HL-60 (cell line): ENCODE results near the gene MYG1.

Experiments used
- DNase-seq, 2 experiments: peaks; one replicate each; pipeline ENCODE4 v3.0.0-alpha.2; 2010 to 2020; ENCODE audit warnings: low read depth in 1 of 2, low spot score in 1 of 2
- H3K27ac ChIP-seq: fragments of 250-450 bp; sonication (Bioruptor Pico); replicated peaks from 2 replicates; pipeline ENCODE4 v1.5.1; 2020; ENCODE audit warnings: mild to moderate bottlenecking, moderate library complexity
- H3K27me3 ChIP-seq: fragments of 250-450 bp; sonication (Bioruptor Pico); 2 replicates; pipeline ENCODE4 v1.5.1; 2021; ENCODE audit warnings: mild to moderate bottlenecking, moderate library complexity; ENCODE audit not compliant: insufficient read depth, poor library complexity, severe bottlenecking
- H3K4me3 ChIP-seq: replicated peaks from 2 replicates; pipeline ENCODE4 v1.5.1; 2011; ENCODE audit warnings: mild to moderate bottlenecking, control low read depth, low read length; ENCODE audit not compliant: insufficient read depth
- GABPA ChIP-seq: IDR thresholded peaks from 2 replicates; pipeline ENCODE4 v1.6.1; 2012; ENCODE audit warnings: low read depth
- POLR2AphosphoS5 ChIP-seq: IDR thresholded peaks from 2 replicates; pipeline ENCODE4 v1.6.1; 2012; ENCODE audit warnings: low read depth
- SPI1 ChIP-seq: IDR thresholded peaks from 2 replicates; pipeline ENCODE4 v1.6.1; 2012; ENCODE audit warnings: low read depth, mild to moderate bottlenecking, borderline replicate concordance
- TF ChIP-seq, protein P1 (sequence below): IDR thresholded peaks from one replicate; pipeline ENCODE4 v1.5.1; 2011; ENCODE audit warnings: low read length, control low read depth, inconsistent platforms; ENCODE audit not compliant: insufficient read depth
- TF ChIP-seq, protein P2 (sequence below): IDR thresholded peaks from 2 replicates; pipeline ENCODE4 v1.6.1; 2012; ENCODE audit warnings: low read depth; ENCODE audit not compliant: insufficient replicate concordance

The MYG1 gene

DNA sequence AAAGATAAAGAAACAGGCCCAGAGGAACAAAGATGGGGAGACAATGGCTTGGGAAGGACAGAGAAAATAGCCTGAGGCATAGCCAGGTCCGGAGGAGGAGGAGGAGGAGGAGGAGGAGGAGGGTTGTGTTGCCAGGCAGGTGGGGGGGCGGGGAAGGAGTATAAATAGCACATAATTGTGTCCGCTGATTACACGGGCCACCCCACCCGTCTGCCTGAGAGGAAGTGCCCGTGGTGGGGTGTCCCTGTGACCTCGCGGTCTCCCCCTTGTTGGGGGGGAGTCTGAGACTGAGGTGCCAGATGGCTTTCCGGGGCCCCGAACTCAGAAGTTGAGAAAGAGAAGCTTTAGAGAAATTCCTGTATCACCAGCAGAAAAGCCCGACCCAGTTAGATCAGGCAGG lies 38.5 kb downstream of the MYG1 start:
- no peak overlapping the region for H3K4me3 ChIP-seq
- H3K27ac ChIP-seq, result no peak overlapping the region
- H3K27me3 ChIP-seq, result peaks cover 15% of the 10 kb centered on the region
- TF ChIP-seq, protein P1, sequence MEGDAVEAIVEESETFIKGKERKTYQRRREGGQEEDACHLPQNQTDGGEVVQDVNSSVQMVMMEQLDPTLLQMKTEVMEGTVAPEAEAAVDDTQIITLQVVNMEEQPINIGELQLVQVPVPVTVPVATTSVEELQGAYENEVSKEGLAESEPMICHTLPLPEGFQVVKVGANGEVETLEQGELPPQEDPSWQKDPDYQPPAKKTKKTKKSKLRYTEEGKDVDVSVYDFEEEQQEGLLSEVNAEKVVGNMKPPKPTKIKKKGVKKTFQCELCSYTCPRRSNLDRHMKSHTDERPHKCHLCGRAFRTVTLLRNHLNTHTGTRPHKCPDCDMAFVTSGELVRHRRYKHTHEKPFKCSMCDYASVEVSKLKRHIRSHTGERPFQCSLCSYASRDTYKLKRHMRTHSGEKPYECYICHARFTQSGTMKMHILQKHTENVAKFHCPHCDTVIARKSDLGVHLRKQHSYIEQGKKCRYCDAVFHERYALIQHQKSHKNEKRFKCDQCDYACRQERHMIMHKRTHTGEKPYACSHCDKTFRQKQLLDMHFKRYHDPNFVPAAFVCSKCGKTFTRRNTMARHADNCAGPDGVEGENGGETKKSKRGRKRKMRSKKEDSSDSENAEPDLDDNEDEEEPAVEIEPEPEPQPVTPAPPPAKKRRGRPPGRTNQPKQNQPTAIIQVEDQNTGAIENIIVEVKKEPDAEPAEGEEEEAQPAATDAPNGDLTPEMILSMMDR, result no peak
- TF ChIP-seq SPI1 (no peak), GABPA (no peak), POLR2AphosphoS5 (no peak)
- TF ChIP-seq, protein P2, sequence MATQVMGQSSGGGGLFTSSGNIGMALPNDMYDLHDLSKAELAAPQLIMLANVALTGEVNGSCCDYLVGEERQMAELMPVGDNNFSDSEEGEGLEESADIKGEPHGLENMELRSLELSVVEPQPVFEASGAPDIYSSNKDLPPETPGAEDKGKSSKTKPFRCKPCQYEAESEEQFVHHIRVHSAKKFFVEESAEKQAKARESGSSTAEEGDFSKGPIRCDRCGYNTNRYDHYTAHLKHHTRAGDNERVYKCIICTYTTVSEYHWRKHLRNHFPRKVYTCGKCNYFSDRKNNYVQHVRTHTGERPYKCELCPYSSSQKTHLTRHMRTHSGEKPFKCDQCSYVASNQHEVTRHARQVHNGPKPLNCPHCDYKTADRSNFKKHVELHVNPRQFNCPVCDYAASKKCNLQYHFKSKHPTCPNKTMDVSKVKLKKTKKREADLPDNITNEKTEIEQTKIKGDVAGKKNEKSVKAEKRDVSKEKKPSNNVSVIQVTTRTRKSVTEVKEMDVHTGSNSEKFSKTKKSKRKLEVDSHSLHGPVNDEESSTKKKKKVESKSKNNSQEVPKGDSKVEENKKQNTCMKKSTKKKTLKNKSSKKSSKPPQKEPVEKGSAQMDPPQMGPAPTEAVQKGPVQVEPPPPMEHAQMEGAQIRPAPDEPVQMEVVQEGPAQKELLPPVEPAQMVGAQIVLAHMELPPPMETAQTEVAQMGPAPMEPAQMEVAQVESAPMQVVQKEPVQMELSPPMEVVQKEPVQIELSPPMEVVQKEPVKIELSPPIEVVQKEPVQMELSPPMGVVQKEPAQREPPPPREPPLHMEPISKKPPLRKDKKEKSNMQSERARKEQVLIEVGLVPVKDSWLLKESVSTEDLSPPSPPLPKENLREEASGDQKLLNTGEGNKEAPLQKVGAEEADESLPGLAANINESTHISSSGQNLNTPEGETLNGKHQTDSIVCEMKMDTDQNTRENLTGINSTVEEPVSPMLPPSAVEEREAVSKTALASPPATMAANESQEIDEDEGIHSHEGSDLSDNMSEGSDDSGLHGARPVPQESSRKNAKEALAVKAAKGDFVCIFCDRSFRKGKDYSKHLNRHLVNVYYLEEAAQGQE, result no peak
- DNase-seq, result no peak

DNA sequence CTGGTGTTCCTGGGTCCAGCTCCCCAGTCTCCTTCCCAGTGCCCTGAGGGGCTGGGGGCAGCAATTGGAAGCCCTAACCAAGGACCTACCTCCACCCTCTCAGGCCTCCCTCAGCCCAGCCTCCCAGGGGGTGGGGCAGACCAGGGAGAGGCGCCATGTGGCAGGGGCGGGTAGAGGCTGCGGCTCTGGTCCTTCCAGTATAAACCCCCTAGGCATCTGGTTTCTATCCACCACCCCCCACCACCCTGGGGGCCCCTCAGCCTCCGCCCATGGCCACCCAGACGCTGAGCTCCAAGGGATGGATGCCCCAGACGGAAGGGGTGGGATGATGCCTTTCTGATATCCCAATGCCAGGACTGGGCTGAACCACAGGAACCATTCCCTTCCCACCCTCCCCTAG lies 39.4 kb downstream of the MYG1 start:
- Histone ChIP-seq H3K4me3 (no peak overlapping the region), H3K27ac (no peak overlapping the region), H3K27me3 (peaks cover 15% of the 10 kb centered on the region)
- TF ChIP-seq GABPA, result no peak
- TF ChIP-seq, protein P2, result no peak
- TF ChIP-seq SPI1, result no peak
- no peak for TF ChIP-seq POLR2AphosphoS5
- TF ChIP-seq, protein P1, result no peak
- no peak for DNase-seq

DNA sequence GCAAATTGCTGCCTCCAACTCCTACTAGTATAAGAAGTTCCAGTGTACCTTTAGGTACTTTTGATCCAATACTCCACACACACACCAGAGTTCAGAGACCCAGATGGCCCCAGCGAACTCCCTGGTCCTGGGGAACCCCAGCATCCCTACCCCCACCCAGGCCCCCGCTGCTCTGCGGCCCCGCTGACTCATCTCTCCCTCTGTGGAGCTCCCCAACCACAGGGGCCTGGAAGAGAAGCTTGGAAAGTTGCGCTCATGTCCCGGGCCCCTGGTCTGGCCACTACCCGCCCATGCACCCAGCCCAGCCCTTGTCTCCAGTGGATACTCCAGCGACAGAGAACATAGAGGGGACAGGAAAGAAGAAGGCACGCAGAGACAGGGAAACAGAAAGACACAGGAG lies 40.9 kb downstream of the MYG1 start:
- TF ChIP-seq POLR2AphosphoS5, result no peak
- no peak for TF ChIP-seq SPI1
- TF ChIP-seq, protein P1, result no peak
- no peak for TF ChIP-seq GABPA
- TF ChIP-seq, protein P2, result no peak
- H3K27me3 ChIP-seq, result peaks cover 15% of the 10 kb centered on the region

More for the DNA sequence above, 40.9 kb downstream of the MYG1 start:
- DNase-seq, result no peak
- H3K27ac ChIP-seq, result no peak overlapping the region
- no peak overlapping the region for H3K4me3 ChIP-seq
